HL-60/S4 treated with retinoic acid at 250 ng/mL for 4 days and 3 days (cell line): ENCODE measurements around the gene ADAMTS20.

Source experiments
- in situ Hi-C: fragments of 300-500 bp; cut with MboI; formaldehyde crosslinking; loops from 2 replicates; pipeline ENCODE4 v1.7.0; 2022; ENCODE audit warnings: low sequenced_read_pairs

Gene ADAMTS20

GRCh38 chr12:43318021-43318420 is 234.0 kb downstream of the ADAMTS20 start:
- in situ Hi-C loops: no loop called here

- in situ Hi-C loops: no loop called here
These were observed 234.8 kb downstream of the ADAMTS20 start for GRCh38 chr12:43317156-43317555.

GRCh38 chr12:43316520-43316919 is 235.5 kb downstream of the ADAMTS20 start:
- in situ Hi-C loops: no loop called here

- in situ Hi-C loops: no loop called here
These were observed 236.0 kb downstream of the ADAMTS20 start for GRCh38 chr12:43315961-43316360.

GRCh38 chr12:43312991-43313505 is 239.0 kb downstream of the ADAMTS20 start:
- in situ Hi-C loops: no loop called here

- in situ Hi-C loops: no loop called here
These were observed 241.4 kb downstream of the ADAMTS20 start for GRCh38 chr12:43310596-43310995.

GRCh38 chr12:43309959-43310358 is 242.0 kb downstream of the ADAMTS20 start:
- in situ Hi-C loops: no loop called here

- in situ Hi-C loops: no loop called here
These were observed 243.2 kb downstream of the ADAMTS20 start for GRCh38 chr12:43308776-43309175.

- in situ Hi-C loops: no loop called here
These were observed 244.9 kb downstream of the ADAMTS20 start for GRCh38 chr12:43307126-43307525.

GRCh38 chr12:43306066-43306465 is 245.9 kb downstream of the ADAMTS20 start:
- in situ Hi-C loops: no loop called here

GRCh38 chr12:43305065-43305464 is 246.9 kb downstream of the ADAMTS20 start:
- in situ Hi-C loops: no loop called here
